GM19025 (cell line): ENCODE measurements around the gene MCAT.
"Not testable (repeated sequence)": the region's sequence is repeated elsewhere in the genome, so short reads cannot be mapped to it uniquely, and the experiment has no call there.

Experiments used
- ATAC-seq: cut with Tn5 transposase; IDR thresholded peaks from one replicate; pipeline ENCODE4 v1.9.1; 2021; ENCODE audit warnings: mild to moderate bottlenecking, low read depth, moderate library complexity; ENCODE audit not compliant: unreplicated experiment

Gene MCAT

GRCh38 chr22:43155789-43156188, 12.6 kb upstream of the MCAT start:
- ATAC-seq = no peak

GRCh38 chr22:43154887-43155536, 11.8 kb upstream of the MCAT start:
- ATAC-seq = no peak

- no peak for ATAC-seq
Measured at GRCh38 chr22:43153899-43154298, 10.7 kb upstream of the MCAT start.

- no peak for ATAC-seq
Measured at GRCh38 chr22:43152357-43153071, 9.3 kb upstream of the MCAT start.

GRCh38 chr22:43152003-43152356, 8.8 kb upstream of the MCAT start:
- no peak for ATAC-seq

- no peak for ATAC-seq
Measured at GRCh38 chr22:43151251-43152002, 8.2 kb upstream of the MCAT start, which contains the start of gene TSPO. TSPO (plus strand) TSS chr22:43151559; CDS start chr22:43159239, 7,680 bp downstream.

- no peak for ATAC-seq
Measured at GRCh38 chr22:43150731-43151206, 7.6 kb upstream of the MCAT start.

GRCh38 chr22:43148581-43148980, 5.4 kb upstream of the MCAT start:
- ATAC-seq = no peak

GRCh38 chr22:43147821-43148220, 4.6 kb upstream of the MCAT start:
- no peak for ATAC-seq

- not testable (repeated sequence) for ATAC-seq
Measured at GRCh38 chr22:43146332-43146731, 3.1 kb upstream of the MCAT start.

- not testable (repeated sequence) for ATAC-seq
Measured at GRCh38 chr22:43145371-43145770, 2.2 kb upstream of the MCAT start.

GRCh38 chr22:43144949-43145348, 1.8 kb upstream of the MCAT start:
- no peak for ATAC-seq

- ATAC-seq = no peak
Measured at GRCh38 chr22:43136801-43137200, 6.4 kb downstream of the MCAT start.

GRCh38 chr22:43136255-43136654, 6.9 kb downstream of the MCAT start:
- no peak for ATAC-seq

GRCh38 chr22:43135565-43135964, 7.6 kb downstream of the MCAT start:
- ATAC-seq = no peak

GRCh38 chr22:43134553-43134952, 8.6 kb downstream of the MCAT start:
- ATAC-seq = no peak

GRCh38 chr22:43133401-43133800, 9.8 kb downstream of the MCAT start:
- no peak for ATAC-seq

- no peak for ATAC-seq
Measured at GRCh38 chr22:43131773-43132501, 11.3 kb downstream of the MCAT start.

- no peak for ATAC-seq
Measured at GRCh38 chr22:43129426-43130425, 13.5 kb downstream of the MCAT start.
